Measurements from ENCODE around the gene ZNF474.
"Not testable (repeated sequence)": the region's sequence is repeated elsewhere in the genome, so short reads cannot be mapped to it uniquely, and the experiment has no call there.

ZNF474 gene

DNA sequence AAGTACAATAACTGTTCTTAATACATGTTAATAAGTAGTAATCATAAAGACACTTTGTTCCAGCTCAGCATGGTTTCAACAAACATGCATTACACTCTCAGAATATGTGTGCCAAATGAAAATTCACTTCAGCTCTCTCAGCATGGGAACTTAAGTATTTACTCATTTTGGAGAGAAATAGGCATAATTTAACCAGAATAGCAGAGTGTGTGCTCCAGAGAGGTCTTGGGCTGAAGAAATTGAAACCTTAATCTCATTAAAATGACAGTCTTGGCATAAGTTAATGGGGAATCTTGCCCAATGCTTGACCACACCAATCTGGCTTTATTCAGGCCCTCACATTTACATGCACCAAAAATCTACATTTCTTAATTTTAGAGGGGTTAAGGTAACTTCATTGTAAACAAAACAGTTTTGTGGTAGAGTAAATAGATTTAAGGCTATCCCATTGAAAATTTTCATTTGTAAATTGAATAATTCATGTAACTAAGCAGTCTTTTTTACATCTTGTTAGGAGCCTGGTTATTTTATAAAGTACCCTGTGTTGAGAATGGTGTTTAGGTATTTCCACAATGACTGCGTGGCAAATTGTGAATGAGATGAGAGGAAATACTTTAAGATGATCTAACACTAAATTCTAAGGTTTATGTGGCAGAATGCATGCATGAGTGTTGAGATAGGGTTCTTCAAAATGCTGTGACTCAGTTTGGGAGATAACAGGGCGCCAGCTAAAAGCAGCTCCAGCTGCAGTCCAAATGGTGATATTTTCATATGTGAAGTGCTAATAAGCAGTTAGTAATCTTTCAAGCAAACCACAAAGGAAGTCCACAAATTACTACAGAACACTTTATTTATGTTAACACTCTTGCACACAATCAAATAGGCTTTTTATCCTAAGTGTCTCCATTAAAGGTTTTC is 40.0 kb upstream of the ZNF474 start:
- H3K27ac ChIP-seq (ENCODE audit: low read length), result no peak overlapping the region
- H3K4me2 ChIP-seq (ENCODE audit: low read length), result no peak overlapping the region
- H3K4me1 ChIP-seq (ENCODE audit: low read length), result peaks cover 3% of the 10 kb centered on the region; the same call in 1 of the 2 replicates
- no peaks in the 10 kb centered on the region for H3K79me2 ChIP-seq (ENCODE audit: low read length)
- no peaks in the 10 kb centered on the region for H3K27me3 ChIP-seq (ENCODE audit: low read depth, low read length)
- no peak overlapping the region for H3K4me3 ChIP-seq (ENCODE audit: low read length)
- H4K20me1 ChIP-seq (ENCODE audit: insufficient read depth, low read length), result no peaks in the 10 kb centered on the region
- no peaks in the 10 kb centered on the region for H3K9me3 ChIP-seq (ENCODE audit: insufficient read depth, low read length)
- H3K9ac ChIP-seq (ENCODE audit: low read length), result no peak overlapping the region
- no peaks in the 10 kb centered on the region for H3K36me3 ChIP-seq (replicated peaks; ENCODE audit: low read depth, low read length)
- TF ChIP-seq EZH2phosphoT487 (IDR thresholded peaks at IDR 0.05; ENCODE audit: low read depth), result no peak
- TF ChIP-seq, protein P1, sequence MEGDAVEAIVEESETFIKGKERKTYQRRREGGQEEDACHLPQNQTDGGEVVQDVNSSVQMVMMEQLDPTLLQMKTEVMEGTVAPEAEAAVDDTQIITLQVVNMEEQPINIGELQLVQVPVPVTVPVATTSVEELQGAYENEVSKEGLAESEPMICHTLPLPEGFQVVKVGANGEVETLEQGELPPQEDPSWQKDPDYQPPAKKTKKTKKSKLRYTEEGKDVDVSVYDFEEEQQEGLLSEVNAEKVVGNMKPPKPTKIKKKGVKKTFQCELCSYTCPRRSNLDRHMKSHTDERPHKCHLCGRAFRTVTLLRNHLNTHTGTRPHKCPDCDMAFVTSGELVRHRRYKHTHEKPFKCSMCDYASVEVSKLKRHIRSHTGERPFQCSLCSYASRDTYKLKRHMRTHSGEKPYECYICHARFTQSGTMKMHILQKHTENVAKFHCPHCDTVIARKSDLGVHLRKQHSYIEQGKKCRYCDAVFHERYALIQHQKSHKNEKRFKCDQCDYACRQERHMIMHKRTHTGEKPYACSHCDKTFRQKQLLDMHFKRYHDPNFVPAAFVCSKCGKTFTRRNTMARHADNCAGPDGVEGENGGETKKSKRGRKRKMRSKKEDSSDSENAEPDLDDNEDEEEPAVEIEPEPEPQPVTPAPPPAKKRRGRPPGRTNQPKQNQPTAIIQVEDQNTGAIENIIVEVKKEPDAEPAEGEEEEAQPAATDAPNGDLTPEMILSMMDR (IDR thresholded peaks at IDR 0.05; ENCODE audit: low read depth, low read length), result no peak
- H2AFZ ChIP-seq (ENCODE audit: low read depth, low read length), result no peak overlapping the region

DNA sequence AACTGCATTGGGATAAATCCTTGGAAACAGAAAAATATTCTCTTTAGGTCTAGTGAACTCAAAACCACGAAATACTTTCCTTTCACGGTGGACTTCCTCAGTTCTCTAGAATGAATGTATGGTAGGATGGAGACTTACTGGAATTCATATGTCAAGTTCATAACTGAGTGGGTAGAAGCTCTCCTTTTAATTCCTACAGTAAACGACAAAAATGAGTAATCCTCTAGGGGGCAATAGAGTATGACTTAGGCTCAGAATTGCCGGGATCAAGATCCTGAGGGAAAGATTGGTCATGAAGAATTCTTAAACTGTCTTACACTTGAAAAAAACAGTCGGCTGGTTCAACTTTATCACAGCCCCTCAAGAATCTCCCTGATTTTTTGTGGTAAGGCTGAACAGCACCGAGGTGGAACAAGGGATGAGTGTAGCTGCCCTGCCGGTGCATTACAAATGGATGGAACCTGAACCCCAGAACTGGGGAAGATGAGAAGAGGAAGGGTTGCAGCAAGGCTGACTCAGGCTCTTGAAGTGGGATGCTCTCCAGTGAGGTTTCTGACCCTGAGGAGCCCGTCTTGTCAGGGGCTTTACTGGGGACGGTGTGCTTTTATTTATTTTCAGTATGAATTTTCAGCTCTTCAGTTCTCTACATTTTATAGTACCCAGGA is 37.3 kb upstream of the ZNF474 start:
- Histone ChIP-seq H3K27ac (ENCODE audit: low read length) (no peak overlapping the region), H3K4me2 (ENCODE audit: low read length) (no peak overlapping the region), H3K9ac (ENCODE audit: low read length) (no peak overlapping the region), H3K4me3 (ENCODE audit: low read length) (no peak overlapping the region), H2AFZ (ENCODE audit: low read depth, low read length) (no peak overlapping the region), H3K27me3 (ENCODE audit: low read depth, low read length) (no peaks in the 10 kb centered on the region), H3K4me1 (ENCODE audit: low read length) (peaks cover 12% of the 10 kb centered on the region), H4K20me1 (ENCODE audit: insufficient read depth, low read length) (no peaks in the 10 kb centered on the region), H3K9me3 (ENCODE audit: insufficient read depth, low read length) (no peaks in the 10 kb centered on the region), H3K79me2 (ENCODE audit: low read length) (no peaks in the 10 kb centered on the region), H3K36me3 (replicated peaks; ENCODE audit: low read depth, low read length) (no peaks in the 10 kb centered on the region)
- TF ChIP-seq, protein P1 (IDR thresholded peaks at IDR 0.05; ENCODE audit: low read depth, low read length), result peak; percentile 50
- TF ChIP-seq EZH2phosphoT487 (IDR thresholded peaks at IDR 0.05; ENCODE audit: low read depth), result no peak

DNA sequence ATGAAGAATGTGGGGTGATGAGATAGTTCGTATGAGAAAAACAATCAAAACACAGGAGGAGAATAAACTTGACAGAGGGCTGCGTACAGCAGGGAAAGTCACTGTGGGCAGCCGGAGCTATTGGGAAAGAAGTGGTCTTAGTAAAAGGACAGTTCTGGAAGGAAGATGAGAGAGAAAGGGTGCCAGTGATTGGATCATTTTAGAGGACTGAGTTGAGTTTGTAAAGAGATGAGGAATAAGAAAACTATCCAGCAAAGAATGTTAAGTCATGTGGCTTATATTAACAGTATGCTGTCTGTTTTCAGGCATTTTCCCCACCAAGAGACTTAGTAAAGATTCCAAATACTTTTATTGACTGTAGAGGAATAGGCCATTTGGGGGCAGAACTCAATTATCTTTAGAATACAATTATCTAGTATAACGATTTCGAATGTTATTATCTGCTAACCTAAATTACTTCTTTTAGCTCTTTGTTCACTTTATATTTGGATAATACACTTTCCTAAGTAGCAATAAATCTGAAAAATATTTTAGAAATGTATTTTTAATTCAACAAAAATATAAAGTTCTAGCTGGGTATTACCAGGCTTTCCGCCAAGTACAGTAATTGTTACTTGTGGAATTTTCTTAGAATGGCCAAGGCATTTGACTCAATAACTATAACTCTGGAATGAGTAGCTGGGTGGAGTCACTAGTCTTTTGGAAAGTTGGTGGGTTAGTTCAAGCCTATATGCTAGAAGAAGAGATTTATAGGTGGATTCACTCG is 35.7 kb upstream of the ZNF474 start:
- no peak for TF ChIP-seq EZH2phosphoT487 (IDR thresholded peaks at IDR 0.05; ENCODE audit: low read depth)
- TF ChIP-seq, protein P1 (IDR thresholded peaks at IDR 0.05; ENCODE audit: low read depth, low read length), result no peak
- Histone ChIP-seq H3K9ac (ENCODE audit: low read length) (no peak overlapping the region), H2AFZ (ENCODE audit: low read depth, low read length) (no peak overlapping the region), H3K27ac (ENCODE audit: low read length) (no peak overlapping the region), H3K9me3 (ENCODE audit: insufficient read depth, low read length) (no peaks in the 10 kb centered on the region), H3K4me3 (ENCODE audit: low read length) (no peak overlapping the region), H3K36me3 (replicated peaks; ENCODE audit: low read depth, low read length) (no peaks in the 10 kb centered on the region), H4K20me1 (ENCODE audit: insufficient read depth, low read length) (no peaks in the 10 kb centered on the region), H3K4me2 (ENCODE audit: low read length) (no peak overlapping the region), H3K27me3 (ENCODE audit: low read depth, low read length) (no peaks in the 10 kb centered on the region), H3K4me1 (ENCODE audit: low read length) (peaks cover 12% of the 10 kb centered on the region), H3K79me2 (ENCODE audit: low read length) (no peaks in the 10 kb centered on the region)

GRCh38 chr5:122094251-122094650 is 35.1 kb upstream of the ZNF474 start:
- H3K9ac ChIP-seq (ENCODE audit: low read length), result not testable (repeated sequence)

More at GRCh38 chr5:122094251-122094650, 35.1 kb upstream of the ZNF474 start:
- not testable (repeated sequence) for H3K27ac ChIP-seq (ENCODE audit: low read length); H3K27me3 ChIP-seq (ENCODE audit: low read depth, low read length); H4K20me1 ChIP-seq (ENCODE audit: insufficient read depth, low read length); H3K4me3 ChIP-seq (ENCODE audit: low read length); H3K79me2 ChIP-seq (ENCODE audit: low read length); H3K36me3 ChIP-seq (replicated peaks; ENCODE audit: low read depth, low read length); H2AFZ ChIP-seq (ENCODE audit: low read depth, low read length); H3K4me2 ChIP-seq (ENCODE audit: low read length); H3K9me3 ChIP-seq (ENCODE audit: insufficient read depth, low read length)
- peaks cover 12% of the 10 kb centered on the region for H3K4me1 ChIP-seq (ENCODE audit: low read length)

All from OCI-LY3 (cell line).